GM20000 (cell line): ENCODE measurements around the gene CT83.

Experiments used
- DNase-seq: peaks from one replicate; pipeline ENCODE4 v3.0.0; 2012; ENCODE audit warnings: low spot score
- TF ChIP-seq, protein P1 (sequence below): IDR thresholded peaks from 2 replicates; pipeline ENCODE4 v1.5.1; 2012; ENCODE audit warnings: mild to moderate bottlenecking, control low read depth; ENCODE audit errors: extremely low read depth, missing control alignments

Gene CT83

GRCh38 chrX:116462822-116463221 lies at the start of gene CT83:
CT83 (minus strand) TSS chrX:116462976; CDS start chrX:116462856, 120 bp downstream.
- TF ChIP-seq, protein P1, sequence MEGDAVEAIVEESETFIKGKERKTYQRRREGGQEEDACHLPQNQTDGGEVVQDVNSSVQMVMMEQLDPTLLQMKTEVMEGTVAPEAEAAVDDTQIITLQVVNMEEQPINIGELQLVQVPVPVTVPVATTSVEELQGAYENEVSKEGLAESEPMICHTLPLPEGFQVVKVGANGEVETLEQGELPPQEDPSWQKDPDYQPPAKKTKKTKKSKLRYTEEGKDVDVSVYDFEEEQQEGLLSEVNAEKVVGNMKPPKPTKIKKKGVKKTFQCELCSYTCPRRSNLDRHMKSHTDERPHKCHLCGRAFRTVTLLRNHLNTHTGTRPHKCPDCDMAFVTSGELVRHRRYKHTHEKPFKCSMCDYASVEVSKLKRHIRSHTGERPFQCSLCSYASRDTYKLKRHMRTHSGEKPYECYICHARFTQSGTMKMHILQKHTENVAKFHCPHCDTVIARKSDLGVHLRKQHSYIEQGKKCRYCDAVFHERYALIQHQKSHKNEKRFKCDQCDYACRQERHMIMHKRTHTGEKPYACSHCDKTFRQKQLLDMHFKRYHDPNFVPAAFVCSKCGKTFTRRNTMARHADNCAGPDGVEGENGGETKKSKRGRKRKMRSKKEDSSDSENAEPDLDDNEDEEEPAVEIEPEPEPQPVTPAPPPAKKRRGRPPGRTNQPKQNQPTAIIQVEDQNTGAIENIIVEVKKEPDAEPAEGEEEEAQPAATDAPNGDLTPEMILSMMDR, result no peak
- DNase-seq, result no peak

DNA sequence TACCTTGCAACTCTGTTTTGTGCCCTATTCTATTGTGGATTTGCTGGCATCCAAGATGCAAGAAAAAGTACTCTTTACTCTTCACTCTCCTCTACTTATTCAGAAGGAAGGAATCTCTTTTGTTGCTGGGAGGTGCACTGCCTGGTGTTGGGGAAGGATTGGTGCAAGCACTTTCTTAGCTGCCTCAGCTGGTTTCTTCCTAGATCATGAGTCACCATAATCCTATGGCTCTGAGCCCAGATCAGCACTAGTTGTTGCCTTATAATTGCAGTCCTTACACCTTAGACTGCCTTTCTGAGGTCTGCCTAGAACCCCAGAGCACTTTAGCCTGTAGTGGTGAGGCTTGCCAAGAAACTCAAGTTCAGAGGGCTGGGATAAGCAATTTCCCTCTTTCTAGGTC lies 37.0 kb upstream of the CT83 start:
- TF ChIP-seq, protein P1, result no peak

DNA sequence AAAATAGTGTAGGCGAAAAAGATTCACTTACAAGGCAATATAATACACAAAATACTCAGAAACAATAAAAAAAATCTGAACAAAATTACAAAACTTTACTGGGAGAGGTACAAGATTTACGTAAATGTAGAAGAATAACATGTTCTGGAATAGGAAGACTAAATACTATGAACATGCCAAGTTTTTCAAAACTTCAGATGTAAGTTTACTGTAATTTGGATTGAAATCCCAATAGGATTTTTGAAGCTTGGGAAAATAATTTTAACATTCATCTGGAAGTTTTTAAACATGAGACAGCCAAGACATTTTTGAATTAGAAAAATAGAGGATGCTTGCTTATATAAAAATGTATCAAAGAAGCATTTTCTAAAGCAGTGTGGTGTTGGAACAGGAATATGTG lies 30.5 kb upstream of the CT83 start:
- TF ChIP-seq, protein P1, result no peak
- DNase-seq, result no peak

More for the DNA sequence above, 37.0 kb upstream of the CT83 start:
- no peak for DNase-seq

- no peak for DNase-seq
- TF ChIP-seq, protein P1, result no peak
Measured at GRCh38 chrX:116490104-116490503, 27.3 kb upstream of the CT83 start.

- TF ChIP-seq, protein P1, result no peak
- DNase-seq, result no peak
Measured at GRCh38 chrX:116480059-116480458, 17.3 kb upstream of the CT83 start.

GRCh38 chrX:116449156-116449555 lies 13.6 kb downstream of the CT83 start:
- DNase-seq, result no peak
- TF ChIP-seq, protein P1, result no peak

- TF ChIP-seq, protein P1, result no peak
- DNase-seq, result no peak
Measured at GRCh38 chrX:116436358-116436816, 26.4 kb downstream of the CT83 start, which contains the start of gene SLC6A14. SLC6A14 (plus strand) TSS chrX:116436606; CDS start chrX:116436710, 104 bp downstream.
